Lower leg skin (tissue), 3 donors: ENCODE data around the gene ARHGAP23.

Experiments used
- CTCF ChIP-seq, 3 donors: fragments of 450-650 bp; IDR thresholded peaks; one replicate each; pipeline ENCODE4 v1.5.1; 2016; ENCODE audit warnings: antibody characterized with exemption in 3 of 3, mild to moderate bottlenecking in 3 of 3, moderate library complexity in 2 of 3
- POLR2A ChIP-seq, 2 donors: fragments of 450-650 bp; IDR thresholded peaks; one replicate each; pipeline ENCODE4 v1.6.1; 2016 to 2017; ENCODE audit warnings: antibody characterized with exemption in 2 of 2, mild to moderate bottlenecking in 1 of 2, moderate library complexity in 1 of 2

GRCh38 chr17:38435795-38436194 is 7.5 kb downstream of the ARHGAP23 start:
- TF ChIP-seq CTCF (IDR thresholded peaks at IDR 0.05): no peak
- no peak for TF ChIP-seq POLR2A (IDR thresholded peaks at IDR 0.05)
